ENCODE measurements around the gene CRY2.

GRCh38 chr11:45844822-45845578, 2.3 kb upstream of the CRY2 start:
- TF ChIP-seq CTCF (IDR thresholded peaks at IDR 0.05) (no peak), POLR2A (IDR thresholded peaks at IDR 0.05) (no peak)
